Adipocyte (in vitro differentiated cells): ENCODE results near the gene ADAMTSL3.

Experiments
- DNase-seq: peaks from one replicate; pipeline ENCODE4 v3.0.0-alpha.2; 2015; ENCODE audit warnings: low read depth
- H3K27me3 ChIP-seq: replicated peaks from 2 replicates; pipeline ENCODE4 v1.7.0; 2013; ENCODE audit warnings: mild to moderate bottlenecking, low read length, moderate library complexity; ENCODE audit not compliant: control insufficient read depth, insufficient read depth
- H3K36me3 ChIP-seq: 2 replicates; pipeline ENCODE4 v1.7.0; 2013; ENCODE audit warnings: low read length, mild to moderate bottlenecking, moderate library complexity; ENCODE audit not compliant: control insufficient read depth, insufficient read depth, severe bottlenecking
- H3K4me1 ChIP-seq: 2 replicates; pipeline ENCODE4 v1.7.0; 2013; ENCODE audit warnings: mild to moderate bottlenecking, low read length, moderate library complexity; ENCODE audit not compliant: control insufficient read depth, insufficient read depth
- H3K4me3 ChIP-seq: 2 replicates; pipeline ENCODE4 v1.7.0; 2013; ENCODE audit warnings: mild to moderate bottlenecking, low read length, moderate library complexity
- H3K9ac ChIP-seq: 2 replicates; pipeline ENCODE4 v1.7.0; 2013; ENCODE audit warnings: mild to moderate bottlenecking, low read length, moderate library complexity
- H3K9me3 ChIP-seq: 2 replicates; pipeline ENCODE4 v1.7.0; 2013; ENCODE audit warnings: mild to moderate bottlenecking, low read length, moderate library complexity; ENCODE audit not compliant: control insufficient read depth

ADAMTSL3 gene

DNA sequence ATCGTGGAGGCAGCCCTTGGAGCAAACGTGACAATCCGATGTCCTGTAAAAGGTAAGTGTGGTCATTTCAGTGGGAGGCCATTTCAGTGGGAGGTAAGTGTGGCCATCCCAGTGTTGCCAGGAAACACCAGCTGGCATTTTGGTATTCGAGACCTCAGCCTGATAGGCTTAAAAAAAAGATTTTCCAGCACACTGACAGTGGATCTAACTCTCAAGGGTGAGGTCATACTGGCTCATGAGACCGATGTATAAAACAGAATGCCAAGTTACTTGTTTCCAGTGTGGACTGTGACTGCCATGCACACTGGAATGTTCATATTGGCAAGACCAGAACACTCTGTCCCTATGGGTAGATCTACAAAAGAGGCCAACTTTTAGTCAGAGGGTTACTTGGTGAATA is 337.2 kb downstream of the ADAMTSL3 start:
- no peak for DNase-seq
- no peaks in the 10 kb centered on the region for H3K27me3 ChIP-seq
- H3K4me1 ChIP-seq, result no peaks in the 10 kb centered on the region
- H3K36me3 ChIP-seq, result no peaks in the 10 kb centered on the region
- H3K9me3 ChIP-seq, result no peaks in the 10 kb centered on the region
- no peak overlapping the region for H3K9ac ChIP-seq
- H3K4me3 ChIP-seq, result no peak overlapping the region

DNA sequence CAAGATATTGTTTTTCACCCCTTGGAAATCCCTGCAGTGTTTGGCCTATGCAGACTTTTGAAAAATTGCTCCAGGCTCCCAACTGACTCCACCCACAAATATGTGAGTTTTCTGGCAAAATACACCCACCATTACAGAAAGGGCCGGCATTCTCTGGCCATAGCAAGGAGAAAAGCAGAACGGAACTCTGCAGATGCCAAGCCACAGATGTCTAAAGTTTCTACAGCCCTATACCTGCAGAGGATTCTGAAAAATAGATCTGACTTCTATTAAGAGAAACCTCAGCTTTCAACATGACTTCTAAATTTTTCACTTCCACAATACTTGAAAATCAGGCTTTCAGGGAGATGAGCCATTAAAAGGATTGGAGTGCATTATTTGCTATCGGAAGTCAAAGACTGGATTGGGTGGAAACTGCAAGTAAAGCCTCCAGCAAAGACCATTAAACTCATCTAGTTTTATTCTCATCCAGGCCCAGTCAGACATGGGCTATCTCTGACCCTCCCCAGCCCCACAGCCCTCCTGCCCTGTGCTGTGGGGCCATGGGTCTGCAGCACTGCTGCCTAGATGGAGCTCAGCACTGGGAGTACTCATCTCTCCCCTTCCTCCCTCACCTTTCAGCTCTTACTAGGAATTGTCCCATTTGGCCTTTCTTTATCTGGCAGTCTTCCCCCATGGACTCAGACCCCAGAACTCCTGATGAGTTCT is 338.6 kb downstream of the ADAMTSL3 start:
- H3K4me1 ChIP-seq, result no peaks in the 10 kb centered on the region
- no peaks in the 10 kb centered on the region for H3K27me3 ChIP-seq
- no peaks in the 10 kb centered on the region for H3K36me3 ChIP-seq
- H3K9me3 ChIP-seq, result peaks cover 2% of the 10 kb centered on the region
- DNase-seq, result no peak
- H3K9ac ChIP-seq, result no peak overlapping the region
- no peak overlapping the region for H3K4me3 ChIP-seq

DNA sequence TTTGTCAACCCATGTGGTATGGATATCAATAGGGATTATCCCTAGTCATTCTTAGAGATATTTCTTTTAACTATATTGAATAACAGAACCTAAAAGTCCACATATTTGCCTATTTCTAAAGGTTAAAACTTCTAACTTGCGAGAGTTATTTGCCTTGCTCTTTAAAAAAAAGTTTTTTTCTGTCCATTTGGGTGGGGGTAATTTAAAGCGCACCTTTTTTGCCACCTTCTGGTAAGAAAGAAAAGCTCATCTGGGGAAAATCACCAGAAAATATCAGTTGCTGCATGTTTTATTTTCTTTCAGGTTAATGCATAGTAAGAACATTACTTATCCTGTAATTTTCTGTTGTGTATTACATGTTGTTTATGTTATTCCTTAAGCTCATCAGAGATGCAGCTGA is 339.7 kb downstream of the ADAMTSL3 start:
- H3K36me3 ChIP-seq, result no peaks in the 10 kb centered on the region
- no peak overlapping the region for H3K4me3 ChIP-seq
- peaks cover 2% of the 10 kb centered on the region for H3K9me3 ChIP-seq
- H3K9ac ChIP-seq, result no peak overlapping the region
- H3K27me3 ChIP-seq, result no peaks in the 10 kb centered on the region
- no peaks in the 10 kb centered on the region for H3K4me1 ChIP-seq
- DNase-seq, result no peak

DNA sequence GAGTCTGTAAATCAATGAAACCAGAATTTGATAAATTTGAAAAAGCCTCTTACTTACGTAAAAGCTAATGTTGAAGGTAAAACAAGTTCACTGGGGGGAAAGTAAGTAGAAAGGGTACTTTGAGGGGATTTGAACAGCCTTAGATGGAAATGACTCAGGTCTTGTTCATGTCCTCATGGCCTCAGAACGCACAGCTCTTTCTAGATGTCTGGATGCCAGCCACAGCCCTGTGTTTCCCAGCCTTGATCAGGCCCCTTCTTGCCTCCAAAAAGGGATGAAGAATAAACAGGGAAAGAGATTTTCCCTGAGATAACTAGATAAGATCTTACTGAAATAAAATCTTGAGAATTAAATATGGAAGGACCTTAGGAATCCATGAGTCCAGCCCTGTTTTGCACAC is 344.6 kb downstream of the ADAMTSL3 start:
- no peak overlapping the region for H3K4me3 ChIP-seq
- no peaks in the 10 kb centered on the region for H3K4me1 ChIP-seq
- H3K27me3 ChIP-seq, result no peaks in the 10 kb centered on the region
- H3K9ac ChIP-seq, result no peak overlapping the region
- no peak for DNase-seq
- H3K36me3 ChIP-seq, result no peaks in the 10 kb centered on the region
- H3K9me3 ChIP-seq, result peaks cover 2% of the 10 kb centered on the region

DNA sequence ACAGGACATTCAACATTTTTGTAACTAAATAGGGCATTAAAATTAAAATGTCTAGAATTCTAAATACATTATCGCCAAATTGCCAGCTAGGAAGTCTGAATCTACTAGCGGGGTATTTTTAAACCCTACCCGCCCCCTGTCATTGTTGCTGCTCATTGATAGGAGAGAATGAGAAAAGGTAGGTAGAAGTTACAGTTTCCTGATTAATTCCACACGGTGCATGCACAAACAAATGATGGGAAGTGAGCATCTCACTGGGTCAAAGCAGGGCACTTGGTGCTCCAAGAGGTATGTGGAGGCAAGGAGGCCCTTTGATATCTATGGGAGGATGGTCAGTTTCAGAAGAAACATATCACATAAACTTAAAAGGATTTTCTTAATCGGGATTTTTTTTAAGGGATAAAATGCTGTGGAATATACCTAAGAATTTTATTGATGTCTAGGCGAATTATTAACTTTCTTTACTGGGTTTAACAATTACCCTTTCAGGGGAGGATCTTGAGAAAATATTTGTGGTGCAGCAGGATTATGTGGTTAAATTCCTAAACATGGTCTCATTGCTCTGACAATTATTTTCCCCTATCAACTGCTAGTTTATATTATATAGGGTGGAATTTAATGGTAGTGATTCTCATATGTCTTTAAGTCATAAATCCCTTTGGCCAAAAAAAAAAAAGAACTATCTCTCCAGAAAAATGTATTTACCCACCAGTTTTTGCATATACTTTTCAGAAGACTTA is 345.6 kb downstream of the ADAMTSL3 start:
- Histone ChIP-seq H3K4me1 (no peaks in the 10 kb centered on the region), H3K27me3 (no peaks in the 10 kb centered on the region), H3K36me3 (no peaks in the 10 kb centered on the region), H3K9me3 (peaks cover 2% of the 10 kb centered on the region), H3K4me3 (no peak overlapping the region), H3K9ac (no peak overlapping the region)
- no peak for DNase-seq

DNA sequence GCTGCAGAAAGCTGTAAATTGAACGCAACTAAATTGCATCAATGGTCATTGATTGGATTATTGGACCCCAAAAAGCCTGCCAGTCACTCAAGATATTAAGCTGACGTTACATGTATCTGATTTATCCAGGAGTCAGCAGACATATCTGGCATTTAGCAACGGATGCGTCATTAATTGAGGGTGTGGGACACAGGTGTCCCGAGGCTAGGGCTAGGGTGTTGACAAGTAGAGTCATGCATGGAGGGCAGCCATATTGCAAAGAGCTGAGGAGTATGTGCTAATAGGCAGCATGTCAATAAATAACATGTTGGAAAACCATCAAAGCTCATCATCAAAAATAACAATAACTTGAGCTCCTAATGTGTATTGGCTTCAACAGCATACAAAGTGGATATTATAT is 347.1 kb downstream of the ADAMTSL3 start:
- H3K9me3 ChIP-seq, result peaks cover 2% of the 10 kb centered on the region
- H3K4me1 ChIP-seq, result no peaks in the 10 kb centered on the region
- DNase-seq, result no peak
- peaks cover 5% of the 10 kb centered on the region for H3K27me3 ChIP-seq
- H3K36me3 ChIP-seq, result no peaks in the 10 kb centered on the region
- no peak overlapping the region for H3K4me3 ChIP-seq
- no peak overlapping the region for H3K9ac ChIP-seq

DNA sequence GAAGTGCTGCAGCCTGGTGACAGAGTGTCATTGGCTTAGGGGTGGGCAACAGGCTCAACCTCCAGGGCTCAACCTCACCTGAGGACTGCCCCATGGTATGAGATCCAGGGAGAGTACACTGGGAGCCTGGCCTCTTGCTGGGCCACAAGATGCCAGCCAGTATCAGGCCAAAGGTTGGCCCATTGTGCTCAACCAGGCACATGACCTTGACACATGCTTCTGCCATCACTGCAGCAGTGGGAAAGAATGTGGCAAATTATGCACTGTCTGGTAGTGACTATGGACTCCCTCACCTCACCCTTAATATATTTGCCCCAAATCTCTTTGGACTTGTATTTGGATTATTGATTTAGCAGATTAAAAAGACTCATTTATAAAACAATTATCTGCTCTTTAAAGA is 347.7 kb downstream of the ADAMTSL3 start:
- DNase-seq, result no peak
- Histone ChIP-seq H3K27me3 (peaks cover 5% of the 10 kb centered on the region), H3K36me3 (no peaks in the 10 kb centered on the region), H3K9ac (no peak overlapping the region), H3K4me1 (no peaks in the 10 kb centered on the region), H3K9me3 (peaks cover 2% of the 10 kb centered on the region), H3K4me3 (no peak overlapping the region)

DNA sequence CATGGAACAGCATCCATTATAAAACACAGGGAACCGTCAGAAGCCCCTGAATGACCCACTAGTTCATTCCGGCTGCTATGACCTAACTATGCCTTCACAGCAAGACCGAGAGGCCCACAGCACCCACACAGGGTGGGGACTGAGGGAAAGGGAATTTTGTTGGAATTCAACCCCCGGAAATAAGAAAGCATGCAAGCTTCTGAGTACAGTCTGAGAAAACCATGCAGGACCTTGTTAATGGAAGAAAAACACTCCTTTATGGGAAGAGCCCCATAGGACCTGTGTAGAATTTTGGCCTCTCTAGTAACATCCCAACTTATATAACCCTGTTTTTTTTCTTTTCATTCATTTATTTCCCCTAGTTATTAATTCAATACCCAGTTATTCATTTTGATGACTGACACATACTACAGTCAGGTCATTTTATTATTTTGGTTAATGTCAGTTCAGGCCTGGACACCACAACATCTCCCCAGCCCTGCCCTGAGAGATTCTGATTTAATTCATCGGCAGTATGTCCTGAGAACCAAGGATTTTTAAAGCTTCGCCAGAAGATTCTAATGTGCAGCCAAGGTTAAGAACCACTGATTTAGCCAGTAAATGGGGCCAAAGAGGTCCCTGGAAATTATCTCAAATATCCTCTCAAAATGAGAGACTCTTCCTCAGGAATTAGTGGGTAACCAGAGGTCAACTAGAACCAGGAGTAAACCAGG is 350.0 kb downstream of the ADAMTSL3 start:
- Histone ChIP-seq H3K4me3 (no peak overlapping the region), H3K27me3 (peaks cover 5% of the 10 kb centered on the region), H3K36me3 (no peaks in the 10 kb centered on the region), H3K4me1 (no peaks in the 10 kb centered on the region), H3K9me3 (no peaks in the 10 kb centered on the region), H3K9ac (no peak overlapping the region)
- no peak for DNase-seq

DNA sequence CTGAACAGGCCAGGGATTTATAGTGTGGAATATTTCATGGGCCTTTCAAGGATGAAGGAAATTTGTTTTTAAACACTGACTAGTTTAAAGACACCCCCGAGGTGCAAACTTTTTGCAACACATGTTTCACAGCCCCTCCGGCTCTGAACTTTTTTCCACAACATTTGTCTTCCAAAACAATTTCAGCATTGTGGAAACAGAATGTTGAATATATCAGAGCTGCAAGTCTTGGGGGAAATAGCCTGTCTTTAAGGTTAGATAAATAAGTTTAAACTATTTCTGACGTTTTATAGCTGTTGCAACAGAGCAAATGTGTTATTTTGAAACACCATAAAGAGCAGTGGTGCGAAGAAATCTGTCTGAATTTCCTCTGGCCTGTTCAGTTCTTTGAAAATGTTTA is 352.5 kb downstream of the ADAMTSL3 start:
- H3K9me3 ChIP-seq, result no peaks in the 10 kb centered on the region
- no peak overlapping the region for H3K4me3 ChIP-seq
- no peak overlapping the region for H3K9ac ChIP-seq
- no peaks in the 10 kb centered on the region for H3K36me3 ChIP-seq
- peaks cover 5% of the 10 kb centered on the region for H3K27me3 ChIP-seq
- H3K4me1 ChIP-seq, result no peaks in the 10 kb centered on the region
- no peak for DNase-seq

DNA sequence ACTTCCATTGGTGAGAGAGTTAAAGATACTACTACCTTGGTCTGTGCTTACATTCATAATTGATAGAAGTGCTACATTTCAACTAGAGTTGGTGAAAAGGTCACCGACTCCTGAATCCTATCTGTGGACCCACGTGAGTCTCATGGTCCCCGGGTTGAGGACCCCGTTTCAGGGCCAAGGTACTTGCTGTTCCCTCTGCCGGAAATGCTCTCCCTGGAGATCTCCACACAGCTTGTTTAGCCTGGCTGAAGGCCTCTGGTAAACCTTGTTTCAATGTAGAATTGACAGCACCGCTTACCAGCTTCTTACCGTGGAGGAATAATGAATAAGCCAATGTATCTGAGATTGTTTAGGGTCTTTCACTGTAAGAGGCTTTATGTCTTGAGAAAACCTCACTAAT is 355.7 kb downstream of the ADAMTSL3 start:
- no peak for DNase-seq
- no peaks in the 10 kb centered on the region for H3K4me1 ChIP-seq
- H3K9ac ChIP-seq, result no peak overlapping the region
- H3K9me3 ChIP-seq, result peaks cover 16% of the 10 kb centered on the region
- H3K36me3 ChIP-seq, result no peaks in the 10 kb centered on the region
- no peak overlapping the region for H3K4me3 ChIP-seq
- H3K27me3 ChIP-seq, result peaks cover 5% of the 10 kb centered on the region

DNA sequence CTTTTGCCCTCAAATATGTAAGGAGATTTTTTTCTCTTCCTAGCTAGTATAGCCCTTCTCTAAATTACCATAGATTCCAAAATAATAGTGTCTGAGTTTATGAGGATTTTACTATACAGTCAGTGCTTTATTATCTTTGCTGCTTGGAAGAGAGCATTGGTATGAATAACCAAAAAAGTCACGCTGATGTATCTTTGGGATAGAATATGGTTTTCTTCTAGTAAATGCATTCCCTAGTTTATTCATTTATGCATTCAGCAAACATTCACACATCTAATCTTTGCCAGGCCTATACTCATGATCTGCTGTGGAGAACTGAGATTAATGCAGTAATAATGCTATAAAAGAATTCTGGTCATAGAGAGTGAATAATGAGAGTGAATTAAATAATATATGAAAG is 356.3 kb downstream of the ADAMTSL3 start:
- no peak for DNase-seq
- Histone ChIP-seq H3K27me3 (peaks cover under 1% of the 10 kb centered on the region), H3K4me1 (no peaks in the 10 kb centered on the region), H3K9me3 (peaks cover 16% of the 10 kb centered on the region), H3K9ac (no peak overlapping the region), H3K4me3 (no peak overlapping the region), H3K36me3 (no peaks in the 10 kb centered on the region)
